ENCODE measurements around the gene FOXRED2.

Gene FOXRED2

GRCh38 chr22:36443198-36443770 lies 63.6 kb downstream of the FOXRED2 start:
- H3K9me3 ChIP-seq (ENCODE audit: control insufficient read depth, insufficient read depth, low read length): no peaks in the 10 kb centered on the region
- H3K4me3 ChIP-seq (ENCODE audit: low read depth, low read length): no peak overlapping the region
- H3K4me1 ChIP-seq (ENCODE audit: control insufficient read depth, insufficient read depth, low read length): peaks cover 3% of the 10 kb centered on the region; the same call in 1 of the 2 replicates
- no peaks in the 10 kb centered on the region for H3K27me3 ChIP-seq (ENCODE audit: control insufficient read depth, insufficient read depth, low read length)
- H3K36me3 ChIP-seq (ENCODE audit: control insufficient read depth, insufficient read depth, low read length): no peaks in the 10 kb centered on the region
- H3K9ac ChIP-seq (ENCODE audit: low read depth, low read length): no peak overlapping the region
- H3K27ac ChIP-seq (ENCODE audit: low read depth, low read length): no peak overlapping the region

- no peak overlapping the region for H3K9ac ChIP-seq (ENCODE audit: low read depth, low read length)
- no peaks in the 10 kb centered on the region for H3K27me3 ChIP-seq (ENCODE audit: control insufficient read depth, insufficient read depth, low read length)
- no peaks in the 10 kb centered on the region for H3K9me3 ChIP-seq (ENCODE audit: control insufficient read depth, insufficient read depth, low read length)
- no peak overlapping the region for H3K4me3 ChIP-seq (ENCODE audit: low read depth, low read length)
- H3K4me1 ChIP-seq (ENCODE audit: control insufficient read depth, insufficient read depth, low read length): peaks cover 3% of the 10 kb centered on the region; the same call in 1 of the 2 replicates
- H3K36me3 ChIP-seq (ENCODE audit: control insufficient read depth, insufficient read depth, low read length): no peaks in the 10 kb centered on the region
- no peak overlapping the region for H3K27ac ChIP-seq (ENCODE audit: low read depth, low read length)
These were observed 64.2 kb downstream of the FOXRED2 start for GRCh38 chr22:36442506-36443197.

- Histone ChIP-seq H3K36me3 (ENCODE audit: control insufficient read depth, insufficient read depth, low read length) (no peaks in the 10 kb centered on the region), H3K27ac (ENCODE audit: low read depth, low read length) (no peak overlapping the region), H3K4me1 (ENCODE audit: control insufficient read depth, insufficient read depth, low read length) (peaks cover 6% of the 10 kb centered on the region; the same call in 1 of the 2 replicates), H3K9me3 (ENCODE audit: control insufficient read depth, insufficient read depth, low read length) (no peaks in the 10 kb centered on the region), H3K9ac (ENCODE audit: low read depth, low read length) (no peak overlapping the region), H3K4me3 (ENCODE audit: low read depth, low read length) (no peak overlapping the region), H3K27me3 (ENCODE audit: control insufficient read depth, insufficient read depth, low read length) (no peaks in the 10 kb centered on the region)
These were observed 66.3 kb downstream of the FOXRED2 start for GRCh38 chr22:36440429-36441002.

- Histone ChIP-seq H3K9me3 (ENCODE audit: control insufficient read depth, insufficient read depth, low read length) (no peaks in the 10 kb centered on the region), H3K27me3 (ENCODE audit: control insufficient read depth, insufficient read depth, low read length) (no peaks in the 10 kb centered on the region), H3K36me3 (ENCODE audit: control insufficient read depth, insufficient read depth, low read length) (no peaks in the 10 kb centered on the region), H3K4me3 (ENCODE audit: low read depth, low read length) (no peak overlapping the region), H3K4me1 (ENCODE audit: control insufficient read depth, insufficient read depth, low read length) (peaks cover 10% of the 10 kb centered on the region), H3K9ac (ENCODE audit: low read depth, low read length) (no peak overlapping the region), H3K27ac (ENCODE audit: low read depth, low read length) (peak overlapping the region; percentile 83)
These were observed 67.2 kb downstream of the FOXRED2 start for GRCh38 chr22:36439481-36440271.

All from HUES48 (cell line).